CD4-positive, alpha-beta T cell treated with Interleukin-1 beta for 1 hour (primary cell): ENCODE results near the gene RSPH6A.
A peak's percentile ranks its signal among the peaks of the same experiment; 100 is the strongest.
"Not testable (repeated sequence)": the region's sequence is repeated elsewhere in the genome, so short reads cannot be mapped to it uniquely, and the experiment has no call there.

ENCODE experiments used
- DNase-seq, 2 donors: peaks; one replicate each; pipeline ENCODE4 v3.0.0-alpha.2; 2020 to 2022

RSPH6A gene

GRCh38 chr19:45799541-45799940 lies 15.6 kb downstream of the RSPH6A start:
- DNase-seq = not testable (repeated sequence)

DNA sequence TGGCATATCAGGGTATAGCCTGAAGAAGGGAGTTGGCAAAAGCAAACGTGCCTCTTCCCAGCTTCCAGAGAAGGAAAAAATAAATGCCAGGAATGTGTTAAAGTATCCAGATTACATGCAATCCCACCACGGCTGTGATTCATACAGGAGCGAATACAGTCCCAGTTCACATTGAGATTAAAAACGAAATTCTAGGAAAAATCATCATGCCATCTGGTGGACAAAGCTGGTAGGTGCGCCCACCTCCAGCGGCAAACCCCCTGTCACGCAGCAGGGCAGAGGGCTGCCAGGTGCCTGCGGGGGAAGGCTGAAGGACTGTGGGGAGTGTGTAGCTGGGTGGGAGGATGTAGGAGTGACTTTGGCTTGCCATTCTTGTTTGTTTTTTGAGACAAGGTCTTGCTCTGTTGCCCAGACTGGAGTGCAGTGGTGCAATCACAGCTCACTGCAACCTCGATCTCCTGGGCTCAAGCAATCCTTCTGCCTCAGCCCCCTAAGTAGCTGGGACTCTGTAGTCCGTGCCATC lies 16.1 kb downstream of the RSPH6A start:
- DNase-seq = peak; percentile 56 to 71

GRCh38 chr19:45794627-45795026 lies 20.5 kb downstream of the RSPH6A start:
- DNase-seq = no peak

DNA sequence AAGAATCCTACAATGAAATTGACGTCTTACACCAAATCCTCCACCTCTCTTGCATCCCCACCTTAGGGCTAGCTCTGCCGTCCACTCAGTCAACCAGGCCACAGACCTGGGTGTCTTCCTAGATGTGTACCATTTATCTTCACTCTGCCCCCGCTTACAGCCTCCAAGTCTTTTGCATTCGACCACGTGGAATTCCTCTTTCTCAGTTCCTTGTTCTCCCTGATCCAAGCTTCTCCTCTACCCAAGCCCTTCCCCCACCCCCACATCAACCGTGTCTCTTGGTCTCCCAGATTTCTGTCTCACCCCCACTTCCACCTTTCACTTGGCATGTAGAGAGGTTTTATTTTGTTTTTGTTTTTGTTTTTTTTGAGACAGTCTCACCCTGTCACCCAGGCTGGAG lies 21.2 kb downstream of the RSPH6A start:
- DNase-seq = no peak

DNA sequence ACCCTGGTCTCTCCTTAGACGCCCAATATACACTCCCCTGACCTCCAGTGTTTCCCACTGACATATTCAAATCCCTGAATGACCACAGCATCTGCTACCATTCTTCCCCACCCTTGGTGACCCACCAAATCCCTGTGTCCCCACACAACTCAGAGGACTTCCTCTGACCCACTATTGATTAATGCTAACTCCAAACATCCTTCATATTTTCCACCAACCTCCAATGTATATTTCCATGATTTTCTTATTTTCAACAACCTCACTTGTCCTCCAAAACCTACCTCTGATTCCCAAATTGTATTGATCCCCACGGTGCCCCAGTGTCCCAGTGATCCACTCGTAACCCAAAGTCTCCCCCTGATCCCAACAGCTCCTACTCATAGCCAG lies 21.9 kb downstream of the RSPH6A start:
- DNase-seq = no peak

- peak; percentile 99 to 100 for DNase-seq
These were observed 22.5 kb downstream of the RSPH6A start, which contains the start of gene DMWD for GRCh38 chr19:45792470-45793177. DMWD (minus strand) TSS chr19:45792845; CDS start chr19:45792756, 89 bp downstream.

DNA sequence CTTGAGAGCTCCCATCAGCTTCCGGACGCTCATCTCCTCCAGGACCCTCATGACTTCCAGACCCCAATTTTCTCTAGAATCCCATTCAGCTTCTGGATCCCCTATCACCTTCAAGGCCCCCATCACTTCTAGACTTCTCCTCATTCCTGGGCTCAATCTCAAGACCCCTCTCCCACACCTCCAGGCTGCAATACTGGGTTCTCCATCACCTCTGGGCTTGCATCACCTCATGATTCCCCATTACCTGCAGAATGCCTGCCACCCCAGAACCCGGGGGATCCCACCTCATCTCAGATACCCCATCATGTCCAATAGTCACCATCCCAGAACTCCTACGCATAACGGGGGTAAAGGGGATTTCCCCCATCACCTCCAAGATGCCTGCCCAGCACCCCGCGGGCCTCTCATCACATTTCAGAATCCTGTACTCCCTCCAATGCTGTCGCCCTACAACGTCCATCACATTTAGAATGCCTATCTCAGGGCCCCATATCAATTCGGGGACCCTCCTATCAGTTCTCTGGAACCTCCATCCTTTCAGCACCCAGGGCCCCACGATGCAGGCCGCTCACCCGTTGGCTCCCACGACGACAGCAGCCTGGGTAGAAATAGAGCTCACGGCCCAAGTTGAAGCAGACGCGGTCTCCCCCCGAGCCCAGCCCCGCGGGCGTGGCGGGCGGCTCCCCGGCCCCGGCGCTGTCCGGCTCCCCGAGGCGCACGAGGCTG lies 23.2 kb downstream of the RSPH6A start:
- DNase-seq = peak in 1 of 2 donors; percentile 18

- peak; percentile 55 to 57 for DNase-seq
These were observed 24.2 kb downstream of the RSPH6A start for GRCh38 chr19:45790942-45791341.

- no peak for DNase-seq
These were observed 25.9 kb downstream of the RSPH6A start for GRCh38 chr19:45789035-45789786.

DNA sequence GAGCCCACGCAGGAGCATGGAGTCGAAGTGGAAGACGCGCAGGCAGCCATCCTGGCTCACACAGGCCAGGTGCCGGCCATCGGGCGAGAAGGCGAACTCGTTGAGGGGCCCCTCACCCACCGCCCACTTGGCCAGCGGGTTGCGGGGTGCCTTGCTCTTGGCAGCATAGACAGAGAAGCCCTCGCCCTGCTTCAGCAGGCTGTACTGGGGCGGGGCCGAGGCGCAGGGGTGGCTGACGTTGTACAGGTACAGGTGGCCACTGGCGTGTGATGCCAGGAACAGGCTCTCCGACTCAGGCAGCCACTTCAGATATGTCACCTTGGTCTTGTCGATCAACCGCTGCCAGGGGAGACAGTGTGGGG lies 28.6 kb downstream of the RSPH6A start:
- DNase-seq = no peak

GRCh38 chr19:45785781-45786532 lies 29.2 kb downstream of the RSPH6A start:
- DNase-seq = no peak

DNA sequence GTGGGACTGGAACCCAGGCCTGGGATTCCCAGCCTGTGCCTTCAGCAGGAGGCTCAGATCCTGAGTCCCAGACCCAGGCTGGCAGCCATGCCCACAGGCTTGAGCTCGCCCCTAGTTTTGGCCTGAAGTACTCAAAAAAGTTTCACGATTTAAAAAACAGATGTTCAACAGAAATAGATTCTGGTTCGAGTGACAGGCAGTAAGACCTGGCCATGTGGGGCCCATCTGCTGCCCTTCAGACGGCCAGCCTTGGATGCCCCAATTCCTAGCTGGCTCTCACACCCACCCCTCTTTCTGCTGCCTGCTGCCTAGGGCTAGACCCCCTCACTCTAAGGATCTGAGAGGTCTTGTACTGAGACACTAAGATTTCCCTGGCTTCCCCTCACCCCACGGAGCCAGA lies 30.0 kb downstream of the RSPH6A start:
- DNase-seq = no peak

GRCh38 chr19:45784096-45784495 lies 31.0 kb downstream of the RSPH6A start:
- DNase-seq = no peak

DNA sequence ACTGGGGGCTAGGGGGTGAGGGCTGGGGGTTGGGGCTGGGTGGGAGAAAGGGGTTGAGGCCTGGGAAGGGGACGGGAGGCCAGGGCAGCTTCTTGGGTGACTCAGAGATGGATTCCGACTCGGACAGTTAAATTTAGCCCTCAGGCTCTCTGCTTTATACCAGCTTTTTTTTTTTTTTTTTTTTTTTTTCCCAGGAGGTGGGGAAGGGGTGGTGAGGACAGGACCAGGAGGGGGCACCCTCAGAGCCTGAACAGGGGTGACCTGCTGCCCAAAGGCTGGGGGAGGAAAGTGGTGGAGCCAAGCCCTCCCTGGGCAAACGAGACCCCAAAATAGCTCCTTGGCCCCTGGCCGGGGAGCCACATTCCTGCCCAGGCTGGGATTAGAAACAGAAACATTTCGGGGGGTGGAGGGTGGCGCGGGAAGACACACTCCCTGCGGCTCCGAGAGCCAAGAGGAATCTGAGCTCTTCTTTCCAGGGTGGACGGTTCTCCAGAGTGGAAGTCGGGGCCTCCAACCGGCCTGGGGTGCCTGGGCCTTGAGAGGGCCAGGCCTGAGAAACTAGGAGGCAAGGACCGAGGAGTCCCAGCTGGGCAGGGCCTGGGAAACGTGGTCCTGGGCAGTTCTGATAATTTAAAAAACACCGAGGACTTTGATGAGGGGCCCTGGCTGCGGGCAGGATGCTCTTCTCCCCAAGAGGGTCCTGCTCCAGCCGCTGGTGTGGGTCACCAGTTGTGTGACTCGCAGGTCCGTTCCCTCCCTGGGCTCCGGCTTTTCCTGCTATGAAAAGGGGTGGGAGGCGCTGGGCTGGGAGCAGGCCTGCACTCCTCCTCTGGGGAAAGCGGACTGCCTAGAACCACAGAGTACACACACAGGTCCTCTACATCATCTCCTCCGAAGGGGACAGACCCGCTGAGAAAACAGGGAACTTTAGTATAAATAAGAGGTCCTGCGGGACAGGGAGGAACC lies 32.0 kb downstream of the RSPH6A start:
- DNase-seq = no peak

GRCh38 chr19:45782162-45782691 lies 32.9 kb downstream of the RSPH6A start, which contains the start of gene DMPK:
DMPK (minus strand) TSS chr19:45782490; CDS start chr19:45782352, 138 bp downstream.
- DNase-seq = no peak

DNA sequence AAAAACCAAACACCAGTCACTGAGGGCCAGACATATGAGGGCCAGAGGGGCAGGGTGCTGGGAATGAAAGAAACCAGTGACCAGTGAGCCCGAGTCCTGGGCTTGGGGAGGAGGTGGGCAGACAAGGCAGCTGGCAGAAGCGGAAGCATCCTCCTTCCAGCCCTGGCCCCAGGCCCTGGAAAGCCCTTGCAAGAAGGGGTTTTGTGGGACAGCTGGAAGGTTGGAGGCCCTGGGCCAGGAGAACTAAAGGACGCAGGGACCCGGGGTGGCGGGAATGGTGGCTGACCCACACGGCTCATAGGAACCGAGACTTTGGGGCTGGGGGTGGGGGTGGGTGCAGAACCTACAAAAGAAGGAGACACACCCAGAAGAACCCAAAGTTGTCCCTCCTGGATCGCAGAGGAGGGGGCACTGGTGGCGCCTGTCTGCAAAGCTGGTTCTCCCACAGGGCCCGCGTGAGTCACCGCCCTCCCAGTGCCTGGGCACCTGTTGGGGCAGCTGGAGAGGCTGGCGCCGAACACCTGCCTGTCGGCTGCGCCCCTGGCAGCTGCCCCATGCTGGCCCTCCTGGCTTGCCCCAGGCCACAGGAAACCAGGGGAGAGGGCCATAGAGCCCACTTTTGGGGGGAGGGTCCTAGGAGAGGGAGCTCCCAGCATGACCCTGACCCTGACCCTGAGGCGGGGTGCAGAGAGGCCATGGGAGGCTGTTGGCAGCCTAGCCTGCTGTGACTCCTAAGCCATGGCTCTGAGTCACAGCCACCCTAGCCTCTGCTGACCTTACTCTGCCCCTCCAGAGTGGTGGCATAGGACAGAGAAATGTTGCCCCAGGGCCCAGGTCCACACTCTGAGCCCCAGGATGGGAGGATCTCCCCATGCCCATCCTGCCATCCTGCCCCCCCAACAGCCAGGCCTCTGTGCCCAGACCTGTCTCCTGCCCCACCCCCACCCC lies 33.6 kb downstream of the RSPH6A start:
- no peak for DNase-seq

DNA sequence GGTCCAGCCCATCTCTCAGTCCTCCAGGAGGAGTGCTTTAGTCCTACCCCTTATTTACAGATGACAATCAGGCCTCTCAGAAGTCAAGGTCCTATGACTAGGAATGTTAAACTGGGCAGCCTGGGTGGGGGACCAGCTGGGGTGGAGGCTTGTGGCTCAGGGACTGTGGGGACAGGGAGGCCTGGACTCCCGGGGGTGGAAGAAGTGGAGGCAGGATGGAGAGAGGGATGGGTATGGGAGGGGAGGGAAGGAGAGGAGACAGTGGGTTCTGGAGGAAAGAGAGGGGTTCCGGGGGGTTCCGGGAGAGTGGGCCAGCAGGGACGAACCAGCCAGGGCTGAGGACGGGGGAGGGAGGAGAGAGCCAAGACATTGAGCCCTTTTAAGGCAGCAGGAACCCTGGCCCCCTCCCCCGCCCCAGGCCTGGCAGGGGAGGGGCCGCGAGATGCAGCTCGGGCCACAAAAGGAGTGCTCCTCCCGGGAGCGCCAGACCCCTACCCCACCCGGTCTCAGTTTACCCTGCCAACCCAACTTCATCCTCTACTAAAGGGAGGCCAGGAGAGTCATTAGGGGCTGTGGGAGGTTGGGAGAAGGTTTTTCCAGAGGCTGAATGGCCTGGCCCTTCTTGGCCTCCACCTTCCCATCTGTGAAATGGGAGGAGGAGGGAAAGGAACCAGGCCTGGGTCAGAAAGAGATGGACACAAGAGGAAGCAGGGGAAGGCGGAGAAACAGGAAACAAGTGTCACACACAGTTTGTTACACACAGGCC lies 34.5 kb downstream of the RSPH6A start:
- no peak for DNase-seq

GRCh38 chr19:45780146-45780447 lies 35.0 kb downstream of the RSPH6A start:
- no peak for DNase-seq
